ENCODE results near the gene CELF1.
"Not testable (repeated sequence)": the region's sequence is repeated elsewhere in the genome, so short reads cannot be mapped to it uniquely, and the experiment has no call there.

Gene CELF1

GRCh38 chr11:47558695-47559094, 5.8 kb upstream of the CELF1 start:
- no peak for TF ChIP-seq CTCF (IDR thresholded peaks at IDR 0.05; ENCODE audit: borderline replicate concordance, control extremely low read depth, extremely low read depth, insufficient read depth, missing control alignments)
- DNase-seq (ENCODE audit: low spot score), result no peak
- in situ Hi-C loops (cut with MboI; ENCODE audit: low sequenced_read_pairs, unreplicated experiment), result no loop called here

GRCh38 chr11:47557004-47557403, 4.1 kb upstream of the CELF1 start:
- DNase-seq (ENCODE audit: low spot score); in situ Hi-C loops (cut with MboI; ENCODE audit: low sequenced_read_pairs, unreplicated experiment): not testable (repeated sequence)

- DNase-seq (ENCODE audit: low spot score), result no peak
- no peak for TF ChIP-seq CTCF (IDR thresholded peaks at IDR 0.05; ENCODE audit: borderline replicate concordance, control extremely low read depth, extremely low read depth, insufficient read depth, missing control alignments)
- in situ Hi-C loops (cut with MboI; ENCODE audit: low sequenced_read_pairs, unreplicated experiment), result no loop called here
Measured at GRCh38 chr11:47553406-47553743, 443 bp upstream of the CELF1 start.

- in situ Hi-C loops (cut with MboI; ENCODE audit: low sequenced_read_pairs, unreplicated experiment), result no loop called here
- DNase-seq (ENCODE audit: low spot score), result no peak
- no peak for TF ChIP-seq CTCF (IDR thresholded peaks at IDR 0.05; ENCODE audit: borderline replicate concordance, control extremely low read depth, extremely low read depth, insufficient read depth, missing control alignments)
Measured at GRCh38 chr11:47552056-47552565, 821 bp downstream of the CELF1 start.

- peak; percentile 53 for DNase-seq (ENCODE audit: low spot score)
Measured at GRCh38 chr11:47551086-47551485, 1.8 kb downstream of the CELF1 start.

GRCh38 chr11:47550288-47551047, 2.5 kb downstream of the CELF1 start:
- no peak for DNase-seq (ENCODE audit: low spot score)
- in situ Hi-C loops (cut with MboI; ENCODE audit: low sequenced_read_pairs, unreplicated experiment), result no loop called here
- no peak for TF ChIP-seq CTCF (IDR thresholded peaks at IDR 0.05; ENCODE audit: borderline replicate concordance, control extremely low read depth, extremely low read depth, insufficient read depth, missing control alignments)

More at GRCh38 chr11:47551086-47551485, 1.8 kb downstream of the CELF1 start:
- in situ Hi-C loops (cut with MboI; ENCODE audit: low sequenced_read_pairs, unreplicated experiment), result no loop called here
- no peak for TF ChIP-seq CTCF (IDR thresholded peaks at IDR 0.05; ENCODE audit: borderline replicate concordance, control extremely low read depth, extremely low read depth, insufficient read depth, missing control alignments)

GRCh38 chr11:47546274-47546673, 6.7 kb downstream of the CELF1 start:
- in situ Hi-C loops (cut with MboI; ENCODE audit: low sequenced_read_pairs, unreplicated experiment); DNase-seq (ENCODE audit: low spot score): not testable (repeated sequence)

All from GM13976 (cell line).